Fibroblast of skin of scalp (primary cell): ENCODE measurements around the gene PPM1H.

ENCODE experiments used
- DNase-seq: peaks from one replicate; pipeline ENCODE4 v3.0.0-alpha.2; 2013

The PPM1H gene

GRCh38 chr12:62640910-62641448 lies 294.0 kb downstream of the PPM1H start:
- peak; percentile 60 for DNase-seq

- no peak for DNase-seq
Observed at GRCh38 chr12:62637679-62638078, 297.3 kb downstream of the PPM1H start.

GRCh38 chr12:62635649-62636048 lies 299.3 kb downstream of the PPM1H start:
- no peak for DNase-seq

GRCh38 chr12:62632411-62632918 lies 302.5 kb downstream of the PPM1H start:
- peak; percentile 38 for DNase-seq

GRCh38 chr12:62631471-62632410 lies 303.2 kb downstream of the PPM1H start:
- DNase-seq: peak; percentile 89

- no peak for DNase-seq
Observed at GRCh38 chr12:62629971-62630739, 304.8 kb downstream of the PPM1H start.

- no peak for DNase-seq
Observed at GRCh38 chr12:62629413-62629812, 305.5 kb downstream of the PPM1H start.

- DNase-seq: no peak
Observed at GRCh38 chr12:62627181-62627580, 307.8 kb downstream of the PPM1H start.

GRCh38 chr12:62625228-62625627 lies 309.7 kb downstream of the PPM1H start:
- DNase-seq: peak; percentile 49

- DNase-seq: no peak
Observed at GRCh38 chr12:62622177-62622576, 312.8 kb downstream of the PPM1H start.

- DNase-seq: no peak
Observed at GRCh38 chr12:62621101-62621638, 313.8 kb downstream of the PPM1H start.

GRCh38 chr12:62618930-62619329 lies 316.0 kb downstream of the PPM1H start:
- DNase-seq: no peak

- DNase-seq: no peak
Observed at GRCh38 chr12:62618319-62618718, 316.6 kb downstream of the PPM1H start.

GRCh38 chr12:62613081-62613480 lies 321.9 kb downstream of the PPM1H start:
- no peak for DNase-seq

- DNase-seq: no peak
Observed at GRCh38 chr12:62606654-62607053, 328.3 kb downstream of the PPM1H start.

- no peak for DNase-seq
Observed at GRCh38 chr12:62605981-62606380, 329.0 kb downstream of the PPM1H start.

GRCh38 chr12:62604871-62605270 lies 330.1 kb downstream of the PPM1H start:
- DNase-seq: peak; percentile 47

- no peak for DNase-seq
Observed at GRCh38 chr12:62604373-62604772, 330.6 kb downstream of the PPM1H start.

GRCh38 chr12:62603811-62604098 lies 331.2 kb downstream of the PPM1H start:
- no peak for DNase-seq

GRCh38 chr12:62603061-62603810 lies 331.7 kb downstream of the PPM1H start:
- peak; percentile 93 for DNase-seq

GRCh38 chr12:62602255-62603060 lies 332.5 kb downstream of the PPM1H start:
- peak; percentile 94 for DNase-seq
